Measurements from ENCODE around the gene SPATA2L. TPM values are rescaled to one million over a fixed set of nuclear protein-coding genes. Genes with fewer than 3 reads are reported as not detected.

The SPATA2L gene
- total and polyA plus RNA-seq, 2 of the 13 experiments (the other 11 are each of a cell fraction or from before 2014, with no cell fraction given) = 9.1 to 20.7 TPM

DNA sequence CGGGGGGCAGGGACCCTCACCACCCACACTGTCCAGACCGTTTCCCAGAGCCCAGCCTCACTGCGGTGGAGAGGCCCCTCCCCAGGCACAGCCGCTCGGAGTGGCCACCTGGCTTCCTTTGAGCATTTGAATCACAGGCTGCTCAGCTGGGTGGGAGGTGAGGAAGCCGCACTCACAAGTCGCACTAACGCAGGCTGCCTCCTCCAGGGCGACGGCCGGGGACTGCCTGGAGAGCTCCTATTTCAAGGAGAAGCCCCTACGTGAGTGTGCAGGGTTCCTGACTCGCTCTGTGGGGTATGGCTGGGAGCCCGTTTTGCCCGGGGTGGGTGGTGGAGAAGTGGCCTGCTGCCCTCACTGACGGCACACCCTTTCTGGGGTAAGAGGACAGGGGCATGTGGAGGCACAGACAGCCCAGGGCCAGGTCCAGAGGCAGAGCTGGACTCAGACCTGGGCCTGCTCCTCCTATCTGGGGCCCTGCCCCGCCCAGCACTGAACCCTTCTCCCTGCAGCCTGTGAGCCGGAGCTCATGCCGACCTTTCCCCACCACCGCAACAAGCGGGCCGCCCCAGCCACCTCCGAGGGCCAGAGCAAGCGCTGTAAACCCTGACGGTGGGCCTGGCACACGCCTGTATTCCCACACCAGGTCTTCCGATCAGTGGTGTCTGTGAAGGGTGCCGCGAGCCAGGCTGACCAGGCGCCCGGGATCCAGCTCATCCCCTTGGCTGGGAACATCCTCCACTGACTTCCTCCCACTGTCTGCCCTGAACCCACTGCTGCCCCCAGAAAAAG, 6.2 kb downstream of the SPATA2L start (continued):
- no peak for TF ChIP-seq ZBTB40 (IDR thresholded peaks at IDR 0.05)
- peak; percentile 60; the same call in 1 of the 2 replicates for TF ChIP-seq ZBTB40 (CRISPR knock-in tag; IDR thresholded peaks at IDR 0.05)
- TF ChIP-seq ZNF136 (CRISPR knock-in tag; IDR thresholded peaks at IDR 0.05; ENCODE audit: low read depth) = 0 out of 2 replicates have a peak, but pooled peaks have one; percentile 21
- peak; percentile 49; the same call in 1 of the 2 replicates for TF ChIP-seq ARNT2 (CRISPR knock-in tag; IDR thresholded peaks at IDR 0.05; ENCODE audit: low read depth)
- peak; percentile 87; the same call in 1 of the 2 replicates for TF ChIP-seq TMF1 (CRISPR knock-in tag; IDR thresholded peaks at IDR 0.05; ENCODE audit: low read depth)
- peak; percentile 33 for TF ChIP-seq XRCC5 (optimal IDR thresholded peaks at IDR 0.05; ENCODE audit: low read length)
- TF ChIP-seq, protein P1, sequence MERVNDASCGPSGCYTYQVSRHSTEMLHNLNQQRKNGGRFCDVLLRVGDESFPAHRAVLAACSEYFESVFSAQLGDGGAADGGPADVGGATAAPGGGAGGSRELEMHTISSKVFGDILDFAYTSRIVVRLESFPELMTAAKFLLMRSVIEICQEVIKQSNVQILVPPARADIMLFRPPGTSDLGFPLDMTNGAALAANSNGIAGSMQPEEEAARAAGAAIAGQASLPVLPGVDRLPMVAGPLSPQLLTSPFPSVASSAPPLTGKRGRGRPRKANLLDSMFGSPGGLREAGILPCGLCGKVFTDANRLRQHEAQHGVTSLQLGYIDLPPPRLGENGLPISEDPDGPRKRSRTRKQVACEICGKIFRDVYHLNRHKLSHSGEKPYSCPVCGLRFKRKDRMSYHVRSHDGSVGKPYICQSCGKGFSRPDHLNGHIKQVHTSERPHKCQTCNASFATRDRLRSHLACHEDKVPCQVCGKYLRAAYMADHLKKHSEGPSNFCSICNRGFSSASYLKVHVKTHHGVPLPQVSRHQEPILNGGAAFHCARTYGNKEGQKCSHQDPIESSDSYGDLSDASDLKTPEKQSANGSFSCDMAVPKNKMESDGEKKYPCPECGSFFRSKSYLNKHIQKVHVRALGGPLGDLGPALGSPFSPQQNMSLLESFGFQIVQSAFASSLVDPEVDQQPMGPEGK (CRISPR knock-in tag; IDR thresholded peaks at IDR 0.05) = peak; percentile 61
- TF ChIP-seq ZNF776 (CRISPR knock-in tag; IDR thresholded peaks at IDR 0.05) = peak; percentile 17; the same call in 1 of the 2 replicates
- TF ChIP-seq, protein P2, sequence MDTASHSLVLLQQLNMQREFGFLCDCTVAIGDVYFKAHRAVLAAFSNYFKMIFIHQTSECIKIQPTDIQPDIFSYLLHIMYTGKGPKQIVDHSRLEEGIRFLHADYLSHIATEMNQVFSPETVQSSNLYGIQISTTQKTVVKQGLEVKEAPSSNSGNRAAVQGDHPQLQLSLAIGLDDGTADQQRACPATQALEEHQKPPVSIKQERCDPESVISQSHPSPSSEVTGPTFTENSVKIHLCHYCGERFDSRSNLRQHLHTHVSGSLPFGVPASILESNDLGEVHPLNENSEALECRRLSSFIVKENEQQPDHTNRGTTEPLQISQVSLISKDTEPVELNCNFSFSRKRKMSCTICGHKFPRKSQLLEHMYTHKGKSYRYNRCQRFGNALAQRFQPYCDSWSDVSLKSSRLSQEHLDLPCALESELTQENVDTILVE (CRISPR knock-in tag; IDR thresholded peaks at IDR 0.05) = 0 out of 2 replicates have a peak, but pooled peaks have one; percentile 29
- TF ChIP-seq ZNF343 (CRISPR knock-in tag; IDR thresholded peaks at IDR 0.05) = no peak
- TF ChIP-seq ZNF781 (CRISPR knock-in tag; IDR thresholded peaks at IDR 0.05; ENCODE audit: borderline replicate concordance, not compliant biosample characterization) = peak; percentile 32
- no peak for TF ChIP-seq ATF1 (CRISPR knock-in tag; IDR thresholded peaks at IDR 0.05)
- TF ChIP-seq HOXA9 (CRISPR knock-in tag; IDR thresholded peaks at IDR 0.05; ENCODE audit: borderline replicate concordance) = no peak
- TF ChIP-seq EED (CRISPR knock-in tag; IDR thresholded peaks at IDR 0.05) = peak; percentile 45; the same call in 1 of the 2 replicates
- peak; percentile 67; the same call in 1 of the 2 replicates for TF ChIP-seq ZNF567 (CRISPR knock-in tag; IDR thresholded peaks at IDR 0.05; ENCODE audit: borderline replicate concordance)
- peak; percentile 77; the same call in 1 of the 2 replicates for TF ChIP-seq FOXC1 (CRISPR knock-in tag; IDR thresholded peaks at IDR 0.05; ENCODE audit: borderline replicate concordance)
- TF ChIP-seq ZNF547 (CRISPR knock-in tag; IDR thresholded peaks at IDR 0.05) = peak; percentile 32; the same call in 1 of the 2 replicates
